Epithelial cell of esophagus (primary cell): Measurements from ENCODE around the gene TMPRSS11B.
"Not testable (repeated sequence)": the region's sequence is repeated elsewhere in the genome, so short reads cannot be mapped to it uniquely, and the experiment has no call there.

Experiments used
- DNase-seq: peaks from one replicate; pipeline ENCODE4 v3.0.0; 2010; ENCODE audit warnings: low read depth
- H3K4me3 ChIP-seq: 2 replicates; pipeline ENCODE4 v1.5.1; 2011; ENCODE audit warnings: mild to moderate bottlenecking, low read length, control low read depth
- TF ChIP-seq, protein P1 (sequence below): IDR thresholded peaks from 2 replicates; pipeline ENCODE4 v1.5.1; 2011; ENCODE audit warnings: low read depth, mild to moderate bottlenecking, low read length, control low read depth, inconsistent platforms; ENCODE audit not compliant: insufficient read depth; ENCODE audit errors: missing control alignments

The TMPRSS11B gene, protein sequence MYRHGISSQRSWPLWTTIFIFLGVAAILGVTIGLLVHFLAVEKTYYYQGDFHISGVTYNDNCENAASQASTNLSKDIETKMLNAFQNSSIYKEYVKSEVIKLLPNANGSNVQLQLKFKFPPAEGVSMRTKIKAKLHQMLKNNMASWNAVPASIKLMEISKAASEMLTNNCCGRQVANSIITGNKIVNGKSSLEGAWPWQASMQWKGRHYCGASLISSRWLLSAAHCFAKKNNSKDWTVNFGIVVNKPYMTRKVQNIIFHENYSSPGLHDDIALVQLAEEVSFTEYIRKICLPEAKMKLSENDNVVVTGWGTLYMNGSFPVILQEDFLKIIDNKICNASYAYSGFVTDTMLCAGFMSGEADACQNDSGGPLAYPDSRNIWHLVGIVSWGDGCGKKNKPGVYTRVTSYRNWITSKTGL

DNA sequence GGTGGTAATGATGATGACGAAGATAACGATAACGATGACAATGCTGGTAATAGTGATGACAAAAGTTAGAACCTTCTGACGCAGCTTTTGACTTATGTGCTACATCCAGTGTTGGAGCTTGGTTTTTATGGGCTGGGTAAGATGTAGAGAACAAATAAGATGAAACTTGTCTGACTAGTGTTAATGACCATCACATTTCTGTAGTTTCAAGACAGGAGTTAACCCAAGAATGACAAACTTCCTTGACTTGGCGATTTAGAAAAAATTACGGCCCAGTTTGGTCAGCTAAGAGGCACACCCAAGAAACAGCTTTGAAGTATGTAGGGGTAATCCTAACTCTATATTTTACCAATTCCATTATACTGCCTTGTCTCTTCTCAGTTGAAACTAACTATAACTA is at the start of gene TMPRSS11B:
Gene TMPRSS11B (minus strand): TSS at position 101 of the 400 bp plus-strand sequence. CDS start 136 bp downstream, outside the sequence.
- H3K4me3 ChIP-seq = no peak within 1 kb of the TSS
- DNase-seq = no peak
- TF ChIP-seq, protein P1, sequence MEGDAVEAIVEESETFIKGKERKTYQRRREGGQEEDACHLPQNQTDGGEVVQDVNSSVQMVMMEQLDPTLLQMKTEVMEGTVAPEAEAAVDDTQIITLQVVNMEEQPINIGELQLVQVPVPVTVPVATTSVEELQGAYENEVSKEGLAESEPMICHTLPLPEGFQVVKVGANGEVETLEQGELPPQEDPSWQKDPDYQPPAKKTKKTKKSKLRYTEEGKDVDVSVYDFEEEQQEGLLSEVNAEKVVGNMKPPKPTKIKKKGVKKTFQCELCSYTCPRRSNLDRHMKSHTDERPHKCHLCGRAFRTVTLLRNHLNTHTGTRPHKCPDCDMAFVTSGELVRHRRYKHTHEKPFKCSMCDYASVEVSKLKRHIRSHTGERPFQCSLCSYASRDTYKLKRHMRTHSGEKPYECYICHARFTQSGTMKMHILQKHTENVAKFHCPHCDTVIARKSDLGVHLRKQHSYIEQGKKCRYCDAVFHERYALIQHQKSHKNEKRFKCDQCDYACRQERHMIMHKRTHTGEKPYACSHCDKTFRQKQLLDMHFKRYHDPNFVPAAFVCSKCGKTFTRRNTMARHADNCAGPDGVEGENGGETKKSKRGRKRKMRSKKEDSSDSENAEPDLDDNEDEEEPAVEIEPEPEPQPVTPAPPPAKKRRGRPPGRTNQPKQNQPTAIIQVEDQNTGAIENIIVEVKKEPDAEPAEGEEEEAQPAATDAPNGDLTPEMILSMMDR = no peak

DNA sequence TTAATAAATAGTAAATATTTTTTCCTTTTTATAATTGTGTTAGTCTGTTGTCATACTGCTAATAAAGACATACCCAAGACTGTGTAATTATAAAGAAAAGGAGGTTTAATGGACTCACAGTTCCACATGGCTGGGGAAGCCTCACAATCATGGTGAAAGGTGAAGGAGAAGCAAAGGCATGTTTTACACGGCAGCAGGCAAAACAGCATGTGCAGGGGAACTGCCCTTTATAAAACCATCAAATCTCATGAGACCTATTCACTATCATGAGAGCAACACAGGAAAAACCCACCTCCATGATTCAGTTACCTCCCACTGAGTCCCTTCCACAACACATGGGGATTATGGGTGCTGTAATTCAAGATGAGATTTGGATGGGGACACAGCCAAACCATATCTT is 45.8 kb upstream of the TMPRSS11B start:
- H3K4me3 ChIP-seq = no peak overlapping the region
- no peak for DNase-seq
- TF ChIP-seq, protein P1 = no peak

DNA sequence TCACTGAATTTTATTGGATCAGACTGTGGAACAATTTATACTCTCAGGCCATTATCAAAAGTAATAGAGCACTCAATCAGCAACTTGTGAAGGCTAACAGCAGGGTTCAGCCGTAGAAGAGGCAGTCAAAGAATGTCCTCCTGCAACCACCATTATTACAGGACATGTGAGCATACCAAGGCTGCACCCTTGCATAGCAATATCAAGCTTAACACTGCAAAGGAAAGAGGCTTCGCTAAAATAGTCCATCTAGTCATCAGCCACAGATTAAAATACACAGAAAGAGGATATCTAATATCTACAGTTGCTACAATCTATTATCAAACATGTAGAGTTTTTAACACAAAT is 42.9 kb upstream of the TMPRSS11B start:
- no peak overlapping the region for H3K4me3 ChIP-seq
- TF ChIP-seq, protein P1 = no peak
- no peak for DNase-seq

DNA sequence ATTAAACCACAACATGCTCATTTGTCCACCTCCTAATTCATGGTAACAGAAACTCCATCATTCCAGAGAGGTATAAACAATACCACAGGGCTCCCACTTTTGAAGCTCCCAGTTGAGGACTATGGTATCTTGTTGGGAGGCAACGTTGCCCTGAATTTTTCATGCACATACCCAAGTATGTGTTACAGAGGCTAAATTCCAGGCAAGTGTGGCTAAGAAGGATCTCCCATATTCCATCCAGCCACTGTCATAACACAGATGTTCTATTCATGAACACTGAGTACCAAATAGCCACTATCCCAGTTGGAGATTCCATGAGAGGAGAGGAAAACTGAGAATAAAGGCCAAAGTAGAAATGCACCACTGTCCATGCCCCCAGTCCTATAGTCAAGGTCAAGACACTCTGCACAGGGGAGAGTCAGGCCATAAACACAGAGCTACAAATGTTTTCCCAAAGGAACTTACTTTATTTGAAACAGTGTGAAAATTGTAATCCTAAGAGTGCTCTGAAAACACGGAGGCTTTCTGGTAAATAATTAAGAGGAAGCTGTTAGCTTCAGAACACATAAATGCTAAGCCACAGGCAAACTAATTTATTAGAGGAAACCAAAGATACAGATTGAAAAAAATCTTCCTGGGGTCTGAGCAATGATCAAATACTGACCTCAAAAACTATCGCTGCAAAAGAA is 42.4 kb upstream of the TMPRSS11B start:
- TF ChIP-seq, protein P1 = no peak
- no peak overlapping the region for H3K4me3 ChIP-seq
- DNase-seq = no peak

DNA sequence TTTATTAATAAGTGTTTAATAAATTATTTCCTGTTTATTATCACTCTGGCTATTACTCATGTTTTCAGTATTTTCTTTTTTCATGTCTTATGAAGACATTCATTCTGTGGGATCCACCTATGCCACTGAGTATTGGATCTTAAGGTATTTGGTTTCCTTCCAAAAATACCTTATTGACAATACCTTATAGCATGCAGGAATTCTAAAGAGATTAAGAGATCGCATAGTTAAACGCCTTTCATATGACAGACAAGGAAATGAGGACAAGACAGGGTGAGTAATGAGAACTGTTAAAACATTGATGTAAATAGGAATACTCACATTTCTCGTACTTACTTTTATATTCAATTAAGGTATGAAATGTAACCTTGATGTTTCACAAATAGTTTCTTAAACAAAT is 38.2 kb upstream of the TMPRSS11B start:
- DNase-seq = peak; percentile 69
- TF ChIP-seq, protein P1 = no peak

DNA sequence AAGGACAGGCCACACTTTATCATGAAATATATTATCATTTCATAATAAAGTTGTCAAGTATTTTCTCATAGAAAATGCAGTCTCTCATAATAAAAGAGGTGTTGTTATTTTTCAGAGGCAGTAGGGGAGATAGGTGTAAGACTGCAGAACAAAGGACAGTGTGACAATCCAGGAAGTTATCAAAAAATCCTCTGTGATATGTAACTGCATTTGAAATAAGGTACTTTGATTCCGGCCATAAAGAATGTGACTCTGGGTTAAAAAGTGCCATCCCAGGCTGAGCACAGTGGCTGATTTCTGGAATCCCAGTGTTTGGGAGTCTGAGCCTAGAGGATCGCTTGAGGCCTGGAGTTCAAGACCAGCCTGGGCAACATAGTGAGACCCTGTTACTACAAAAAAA is 37.6 kb upstream of the TMPRSS11B start:
- TF ChIP-seq, protein P1 = no peak

More for the DNA sequence above, 38.2 kb upstream of the TMPRSS11B start:
- no peak overlapping the region for H3K4me3 ChIP-seq

DNA sequence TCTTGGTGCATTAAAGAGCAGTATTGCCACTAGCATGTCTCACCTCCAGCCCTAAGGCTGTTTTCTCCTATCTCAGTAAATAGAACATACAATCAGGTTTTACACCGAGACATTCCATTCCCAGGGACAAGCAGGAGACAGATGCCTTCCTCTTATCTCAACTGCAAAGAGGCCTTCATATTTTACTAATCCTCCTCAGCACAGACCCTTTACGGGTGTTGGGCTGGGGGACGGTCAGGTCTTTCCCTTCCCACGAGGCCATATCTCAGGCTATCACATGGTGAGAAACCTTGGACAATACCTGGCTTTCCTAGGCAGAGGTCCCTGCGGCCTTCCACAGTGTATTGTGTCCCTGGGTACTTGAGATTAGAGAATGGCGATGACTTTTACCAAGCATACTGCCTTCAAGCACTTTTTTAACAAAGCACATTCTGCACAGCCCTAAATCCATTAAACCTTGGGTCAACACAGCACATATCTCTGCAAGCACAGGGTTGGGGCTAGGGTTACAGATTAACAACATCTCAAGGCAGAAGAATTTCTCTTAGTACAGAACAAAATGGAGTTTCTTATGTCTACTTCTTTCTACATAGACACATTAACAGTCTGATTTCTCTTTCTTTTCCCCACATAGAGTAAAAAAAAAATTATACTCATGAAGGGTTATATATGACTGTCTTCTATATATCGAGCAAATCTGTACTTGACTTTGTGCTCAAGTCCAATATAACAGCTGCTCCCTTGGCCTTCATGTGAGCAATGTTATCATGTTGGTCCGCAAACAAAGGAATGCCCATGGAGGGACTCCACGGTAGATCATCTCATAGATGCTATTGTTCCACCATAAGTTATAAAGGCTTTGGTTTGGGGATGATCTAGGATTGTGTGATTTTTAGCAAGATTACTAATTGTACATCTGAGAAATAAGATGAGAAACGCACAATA is 36.6 kb upstream of the TMPRSS11B start:
- DNase-seq, H3K4me3 ChIP-seq: not testable (repeated sequence)

More for the DNA sequence above, 37.6 kb upstream of the TMPRSS11B start:
- DNase-seq = no peak
- no peak overlapping the region for H3K4me3 ChIP-seq
